ENCODE measurements around the gene GPRC5A.

Gene GPRC5A

DNA sequence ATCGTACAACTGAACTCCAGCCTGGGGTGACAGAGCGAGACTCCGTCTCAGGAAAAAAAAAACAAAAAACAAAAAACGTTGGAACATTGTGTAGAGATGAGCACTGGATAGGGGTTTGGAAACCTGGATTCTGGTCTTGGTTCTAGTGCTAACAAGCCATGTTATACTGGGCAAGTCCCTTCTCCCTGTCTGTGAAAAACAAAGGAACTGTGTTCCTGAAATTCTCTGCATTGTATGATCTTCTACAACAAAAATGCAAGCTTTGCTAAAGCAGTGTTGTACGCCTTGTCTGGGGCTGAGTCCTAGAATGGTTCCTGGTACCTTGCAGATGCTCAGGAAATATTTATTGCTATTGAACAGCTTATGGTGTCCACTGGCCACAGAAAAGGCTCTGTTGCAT is 47.2 kb downstream of the GPRC5A start:
- DNase-seq (ENCODE audit: low read depth in 1 of 2, low spot score in 1 of 2): no peak

DNA sequence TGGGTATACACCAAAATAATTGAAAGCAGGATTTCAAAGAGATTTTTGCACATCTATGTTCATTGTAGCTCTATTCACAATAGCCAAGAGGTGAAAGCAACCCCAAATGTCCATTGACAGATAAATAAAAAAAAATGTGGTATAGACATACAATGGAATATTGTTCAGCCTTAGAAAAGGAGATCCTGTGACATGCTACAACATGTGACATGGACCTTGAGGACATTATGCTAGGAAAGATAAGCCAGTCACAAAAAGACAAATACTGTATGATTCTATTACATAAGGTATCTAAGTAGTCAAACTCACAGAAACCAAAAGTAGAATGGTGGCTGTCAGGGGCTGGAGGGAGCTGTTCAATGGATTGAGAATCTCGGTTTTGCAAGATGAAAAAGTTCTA is 48.5 kb downstream of the GPRC5A start:
- no peak for DNase-seq (ENCODE audit: low read depth in 1 of 2, low spot score in 1 of 2)

DNA sequence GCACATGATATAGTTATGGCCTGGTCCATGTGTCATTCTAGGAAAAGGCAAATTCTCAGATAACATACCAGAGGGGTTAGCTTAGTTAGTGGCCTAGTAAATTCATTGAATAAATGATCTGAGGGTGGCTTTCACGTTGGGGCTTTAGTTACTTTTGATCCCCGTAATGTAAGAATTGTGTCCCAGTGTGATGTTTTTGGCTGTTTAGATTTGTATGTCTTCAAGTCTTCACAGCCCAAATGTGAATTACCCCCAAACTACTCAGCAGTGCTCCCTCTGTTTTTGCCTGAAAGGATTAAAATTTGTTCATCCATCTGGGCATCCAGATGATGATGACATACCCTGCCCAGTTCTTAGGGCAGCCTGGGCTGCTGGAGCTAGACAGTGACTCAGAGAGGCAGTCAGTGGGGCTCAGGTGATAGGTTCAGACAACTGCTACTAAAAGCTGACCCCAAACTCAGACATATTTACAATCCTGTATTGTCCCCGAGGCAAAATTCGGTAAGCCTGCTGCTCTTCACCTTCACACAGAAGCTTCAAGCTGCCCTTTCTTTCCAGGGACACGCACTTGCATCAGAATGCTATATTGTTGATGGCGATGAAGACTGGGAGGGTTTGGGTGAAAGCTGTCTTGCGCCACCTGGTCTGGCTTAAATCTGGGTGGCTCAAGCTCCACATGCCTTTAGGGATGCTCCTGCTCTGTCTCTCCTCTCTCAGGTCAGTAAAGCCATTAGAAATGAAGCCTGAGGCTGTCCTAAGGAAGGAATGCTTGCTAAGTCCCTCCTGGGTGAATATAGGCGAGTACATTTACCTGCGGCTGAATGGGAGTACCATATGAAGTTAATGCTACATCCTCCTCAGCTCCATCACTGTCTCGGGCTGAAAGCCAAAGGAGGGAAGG is 50.3 kb downstream of the GPRC5A start:
- no peak for DNase-seq (ENCODE audit: low read depth in 1 of 2, low spot score in 1 of 2)

DNA sequence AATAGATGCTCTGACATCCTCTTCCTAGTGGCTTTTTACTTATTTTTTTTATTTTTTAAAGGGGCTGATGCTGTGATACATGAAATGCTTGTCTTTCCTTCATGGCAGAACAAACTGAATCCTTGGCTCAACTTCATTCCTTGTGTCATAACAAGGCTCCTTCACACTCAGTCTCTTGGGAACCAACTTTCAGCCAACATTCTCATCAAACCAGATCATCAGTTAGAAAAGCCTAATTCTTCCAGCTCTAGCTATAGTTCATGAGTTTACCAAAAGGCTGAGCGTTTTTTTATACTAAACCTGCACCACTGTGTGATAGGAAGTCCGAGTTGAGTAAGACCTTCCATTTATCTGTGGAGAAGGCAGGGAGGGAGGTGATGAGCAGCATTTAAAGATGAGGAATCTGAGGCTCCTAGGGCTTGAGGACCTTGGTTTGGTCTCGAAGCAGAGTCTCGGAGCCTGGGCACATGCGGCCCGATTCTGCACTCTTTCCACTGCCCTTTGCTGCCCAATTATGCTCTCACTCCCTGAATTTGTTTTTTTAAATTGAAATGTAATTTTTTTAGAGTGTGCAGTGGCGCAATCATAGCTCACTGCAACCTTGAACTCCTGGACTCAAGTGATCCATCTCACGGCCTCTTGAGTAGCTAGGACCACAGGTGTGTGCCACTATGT is 52.4 kb downstream of the GPRC5A start:
- DNase-seq (ENCODE audit: low read depth in 1 of 2, low spot score in 1 of 2): no peak

DNA sequence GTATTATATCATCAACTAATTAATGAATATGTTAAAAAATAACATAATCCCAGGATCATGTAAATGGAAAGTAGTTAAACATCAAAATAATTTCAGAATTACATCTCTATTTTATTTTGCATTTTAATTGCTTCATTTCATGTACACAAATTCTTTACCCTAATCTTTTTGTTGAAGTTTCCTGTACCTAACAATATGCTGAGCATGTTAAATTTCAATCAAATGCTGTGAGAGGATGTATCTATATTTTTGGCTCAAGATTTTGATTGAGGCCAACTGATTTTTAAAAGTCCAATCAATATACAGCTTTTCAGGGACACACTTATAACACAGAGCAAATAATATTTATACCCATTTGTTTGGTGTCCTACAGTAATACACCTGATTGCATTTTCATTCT is 54.2 kb downstream of the GPRC5A start:
- DNase-seq (ENCODE audit: low read depth in 1 of 2, low spot score in 1 of 2): no peak

DNA sequence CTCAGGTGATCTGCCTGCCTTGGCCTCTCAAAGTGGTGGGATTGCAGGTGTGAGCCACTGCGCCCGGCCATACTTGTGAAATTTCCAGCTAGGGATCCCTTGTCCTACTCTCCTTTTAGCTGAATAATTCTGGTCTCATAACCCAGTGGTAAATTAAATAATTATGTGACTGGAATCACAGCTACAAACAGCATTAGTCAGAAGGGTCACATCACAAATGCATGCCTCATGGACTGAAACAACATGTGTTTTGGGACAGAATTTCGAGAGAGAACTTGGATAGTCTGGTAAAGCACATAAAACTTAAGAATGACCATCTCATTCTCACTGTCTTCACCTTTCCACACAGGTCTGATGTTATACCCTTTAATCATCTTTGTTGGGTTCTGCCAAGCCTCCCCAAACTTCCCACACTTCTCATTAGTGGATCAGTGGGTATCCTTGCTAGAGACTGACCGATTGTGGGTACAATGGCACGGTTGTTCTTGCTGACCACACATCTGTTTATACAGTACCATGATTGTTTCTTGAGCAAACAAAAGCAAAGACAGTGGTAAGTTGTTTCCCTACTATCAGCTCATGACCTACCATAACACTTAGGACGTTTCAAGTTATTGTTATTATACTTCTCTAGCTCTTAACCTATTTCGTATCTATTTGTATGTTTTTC is 55.5 kb downstream of the GPRC5A start:
- no peak for DNase-seq (ENCODE audit: low read depth in 1 of 2, low spot score in 1 of 2)

DNA sequence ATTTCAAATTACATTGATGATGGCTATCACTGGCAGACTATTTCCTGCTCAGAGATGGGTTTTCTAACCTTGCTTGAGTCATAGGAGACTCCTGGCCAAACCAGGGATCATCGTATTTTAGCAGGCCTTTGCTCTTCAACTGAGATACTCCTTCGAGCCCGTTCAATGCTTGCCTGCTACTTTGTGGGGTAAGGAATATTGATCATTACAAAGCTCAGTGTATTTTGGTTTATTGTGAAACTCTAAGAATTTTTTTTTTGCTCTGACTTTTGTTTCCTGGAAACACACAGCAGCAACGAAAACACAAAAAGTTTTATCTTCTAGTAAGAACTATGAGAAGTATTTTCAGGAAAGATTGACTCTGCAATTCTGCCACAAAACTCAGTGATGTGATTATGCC is 56.5 kb downstream of the GPRC5A start:
- no peak for DNase-seq (ENCODE audit: low read depth in 1 of 2, low spot score in 1 of 2)

DNA sequence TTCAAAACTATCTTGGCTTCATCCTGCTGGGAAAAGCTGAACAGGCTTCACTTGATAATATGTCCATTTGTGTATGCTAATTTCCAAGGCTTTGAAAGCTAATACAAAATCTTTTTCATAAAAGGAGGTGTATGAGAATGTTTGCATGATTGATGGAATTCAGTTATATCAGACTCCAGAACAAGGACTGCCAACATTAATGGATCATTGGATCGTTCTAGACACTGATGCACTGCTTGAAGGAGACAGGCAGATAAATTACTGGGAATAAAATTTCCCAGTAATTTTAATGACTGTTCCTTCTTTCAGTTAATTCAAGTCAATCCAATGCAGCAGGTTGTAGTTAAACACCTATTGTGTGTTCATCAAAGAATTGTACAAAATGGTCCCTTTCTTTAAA is 60.1 kb downstream of the GPRC5A start:
- DNase-seq (ENCODE audit: low read depth in 1 of 2, low spot score in 1 of 2): no peak

DNA sequence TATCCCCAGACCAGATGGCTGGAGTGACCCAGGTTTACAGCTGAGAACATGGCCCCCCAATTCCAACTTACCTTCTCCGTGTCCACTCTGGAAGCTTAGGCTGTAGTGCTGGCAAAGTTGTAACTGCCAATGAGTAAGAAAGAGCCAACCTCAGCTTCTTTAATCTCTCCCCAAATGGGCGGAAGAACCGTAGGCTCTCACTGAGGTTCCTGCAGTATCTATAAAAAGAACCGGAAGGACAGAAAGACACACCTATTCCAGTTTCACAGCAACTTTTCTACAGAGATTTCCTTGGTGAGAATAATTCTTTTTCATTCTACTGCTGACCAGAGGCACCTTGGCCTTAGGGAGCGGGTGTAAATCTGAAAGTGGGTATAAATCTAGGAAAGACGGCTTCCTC is 60.7 kb downstream of the GPRC5A start, which contains the start of gene GPRC5D:
TSS of gene GPRC5D (minus strand) at position 135 of the 400 bp plus-strand sequence. CDS start 1,786 bp downstream, outside the sequence.
- DNase-seq (ENCODE audit: low read depth in 1 of 2, low spot score in 1 of 2): no peak

DNA sequence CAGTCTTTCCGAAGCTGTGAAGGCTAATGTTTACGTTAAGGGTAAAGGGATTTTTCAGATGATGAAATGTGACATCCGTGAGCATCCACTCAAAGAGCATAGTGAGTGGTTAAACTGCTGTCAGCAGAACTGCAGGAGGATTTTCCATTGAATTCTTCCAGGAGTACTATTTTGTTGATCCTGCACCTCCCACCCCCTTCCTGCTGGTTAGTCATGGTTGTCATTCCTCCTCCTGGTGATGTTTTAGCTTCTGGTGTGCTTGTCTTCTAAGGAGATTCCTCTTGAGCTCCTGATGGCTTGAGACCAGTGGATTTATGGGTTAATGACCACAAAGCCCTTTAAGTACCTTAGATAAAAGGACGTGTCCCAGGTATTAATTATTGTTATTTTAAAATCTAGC is 63.0 kb downstream of the GPRC5A start:
- no peak for DNase-seq (ENCODE audit: low read depth in 1 of 2, low spot score in 1 of 2)

DNA sequence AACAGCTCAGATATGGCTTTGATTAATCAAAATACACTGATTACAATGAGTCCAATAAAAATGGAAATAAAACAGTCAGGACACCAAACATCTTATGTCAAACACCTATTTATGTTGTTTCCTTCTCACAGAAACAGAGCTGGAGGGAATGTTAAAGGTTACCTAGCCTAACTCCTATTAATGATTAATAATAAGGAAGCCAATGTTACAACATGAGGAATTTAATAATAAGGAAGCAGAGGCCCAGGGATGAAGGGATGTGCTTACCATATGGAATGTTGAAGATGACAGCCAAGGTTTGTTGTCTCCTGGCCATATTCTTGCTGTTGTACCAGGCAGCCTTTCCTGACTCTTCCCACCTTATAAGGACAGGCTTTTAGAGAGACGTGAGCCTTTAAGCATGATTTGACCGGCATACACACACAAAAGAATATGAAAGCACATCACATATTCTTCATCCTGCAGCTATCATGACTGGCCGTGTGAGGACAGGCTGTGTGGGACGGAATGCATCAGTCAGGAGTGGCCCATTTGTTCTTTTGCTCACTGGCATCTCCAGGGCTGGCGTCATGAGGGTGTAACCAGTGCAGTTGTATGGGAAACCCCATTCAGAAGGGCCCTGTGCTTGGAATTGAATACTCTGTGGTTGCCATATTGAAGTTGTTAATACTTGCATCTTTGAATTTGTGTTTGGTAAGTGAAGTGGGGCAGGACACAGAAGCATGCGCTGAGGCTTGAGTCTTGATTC is 63.7 kb downstream of the GPRC5A start:
- DNase-seq (ENCODE audit: low read depth in 1 of 2, low spot score in 1 of 2): no peak

DNA sequence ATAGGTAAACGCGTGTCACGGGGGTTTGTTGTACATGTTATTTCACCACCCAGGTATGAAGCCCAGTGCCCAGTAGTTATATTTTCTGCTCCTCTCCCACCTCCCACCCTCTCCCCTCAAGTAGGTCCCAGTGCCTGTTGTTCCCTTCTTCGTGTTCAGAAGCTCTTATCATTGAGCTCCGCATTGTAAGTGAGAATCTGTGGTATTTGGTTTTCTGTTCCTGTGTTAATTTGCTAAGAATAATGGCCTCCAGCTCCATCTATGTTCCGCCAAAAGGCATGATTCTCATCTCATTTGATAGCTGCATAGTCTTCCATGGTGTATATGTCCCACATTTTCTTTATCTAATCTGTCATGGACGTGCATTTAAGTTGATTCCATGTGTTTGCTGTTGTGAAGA is 67.5 kb downstream of the GPRC5A start:
- DNase-seq (ENCODE audit: low read depth in 1 of 2, low spot score in 1 of 2): no peak

DNA sequence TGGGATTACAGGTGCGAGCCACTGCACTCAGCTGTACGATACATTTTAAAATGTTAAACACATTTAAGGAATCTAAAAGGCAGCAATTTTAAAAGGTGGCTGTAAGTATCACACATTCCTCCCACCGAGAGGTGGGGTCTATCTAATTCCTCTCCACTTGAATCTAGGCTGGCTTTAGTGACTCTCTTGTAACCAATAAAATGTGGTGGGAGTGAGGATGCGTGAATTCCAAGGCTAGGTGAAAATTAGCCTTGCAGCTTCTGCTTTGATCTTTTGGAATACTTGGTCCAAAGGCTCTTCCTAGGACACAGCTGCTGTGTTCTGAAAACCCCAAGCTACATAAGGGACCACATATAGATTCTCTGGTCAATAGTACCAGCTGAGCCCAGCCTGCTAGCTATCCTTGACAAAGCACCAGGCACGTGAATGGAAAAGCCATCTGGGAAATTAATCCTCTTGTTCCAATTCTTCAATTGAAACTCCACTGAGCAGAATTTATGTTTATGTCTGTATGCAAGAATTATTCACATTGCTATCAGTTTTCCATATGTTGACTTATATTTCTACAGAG is 69.4 kb downstream of the GPRC5A start:
- DNase-seq (ENCODE audit: low read depth in 1 of 2, low spot score in 1 of 2): no peak

DNA sequence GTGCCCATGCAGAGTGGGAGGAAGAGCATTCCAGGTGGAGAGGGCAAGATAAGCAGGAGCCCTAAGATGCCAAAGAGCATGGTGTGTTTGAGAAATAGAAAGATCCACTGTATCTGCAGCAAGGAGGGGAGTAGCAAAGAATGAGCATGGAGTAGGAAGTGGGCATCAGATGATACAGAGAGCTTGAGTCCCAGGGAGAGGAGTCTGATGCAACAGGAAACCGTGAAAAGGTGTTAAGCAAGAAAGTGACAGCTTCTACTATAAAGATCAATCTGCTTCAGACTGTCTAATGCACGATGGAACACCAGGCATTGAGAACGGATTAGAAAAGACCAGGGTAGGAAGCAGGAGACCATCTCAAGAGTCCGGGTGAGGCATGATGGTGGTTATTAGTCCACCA is 72.9 kb downstream of the GPRC5A start:
- no peak for DNase-seq (ENCODE audit: low read depth in 1 of 2, low spot score in 1 of 2)

DNA sequence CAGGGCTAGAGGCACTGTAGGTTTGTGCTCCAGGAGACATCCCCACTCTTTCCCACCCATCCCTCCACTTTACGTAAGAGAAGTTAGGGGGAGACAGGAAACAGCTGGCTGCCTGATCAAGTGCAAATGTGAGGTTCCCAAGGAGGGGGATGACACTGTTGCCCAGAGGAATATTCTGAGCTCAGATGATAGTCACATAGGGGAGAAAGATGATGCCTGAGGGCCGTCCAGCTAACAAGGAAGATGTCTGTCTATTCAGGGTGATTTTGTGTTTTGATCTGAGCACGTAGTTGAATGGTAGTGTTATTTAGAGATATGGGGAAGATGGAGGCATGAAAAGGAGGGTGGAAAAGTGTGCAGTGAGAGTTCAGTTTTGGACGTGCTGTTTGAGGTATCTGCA is 74.5 kb downstream of the GPRC5A start:
- DNase-seq (ENCODE audit: low read depth in 1 of 2, low spot score in 1 of 2): no peak
